HG03108 (cell line): ENCODE measurements around the gene PC.

Source experiments
- ATAC-seq: cut with Tn5 transposase; IDR thresholded peaks from one replicate; pipeline ENCODE4 v1.9.1; 2021; ENCODE audit warnings: moderate library complexity; ENCODE audit not compliant: unreplicated experiment

Gene PC

GRCh38 chr11:66956689-66957290 lies 1.4 kb downstream of the PC start:
- ATAC-seq = no peak

- no peak for ATAC-seq
These were observed 4.9 kb downstream of the PC start for GRCh38 chr11:66953081-66953833.

GRCh38 chr11:66951927-66952337 lies 6.3 kb downstream of the PC start:
- no peak for ATAC-seq

GRCh38 chr11:66951135-66951534 lies 7.0 kb downstream of the PC start:
- no peak for ATAC-seq

DNA sequence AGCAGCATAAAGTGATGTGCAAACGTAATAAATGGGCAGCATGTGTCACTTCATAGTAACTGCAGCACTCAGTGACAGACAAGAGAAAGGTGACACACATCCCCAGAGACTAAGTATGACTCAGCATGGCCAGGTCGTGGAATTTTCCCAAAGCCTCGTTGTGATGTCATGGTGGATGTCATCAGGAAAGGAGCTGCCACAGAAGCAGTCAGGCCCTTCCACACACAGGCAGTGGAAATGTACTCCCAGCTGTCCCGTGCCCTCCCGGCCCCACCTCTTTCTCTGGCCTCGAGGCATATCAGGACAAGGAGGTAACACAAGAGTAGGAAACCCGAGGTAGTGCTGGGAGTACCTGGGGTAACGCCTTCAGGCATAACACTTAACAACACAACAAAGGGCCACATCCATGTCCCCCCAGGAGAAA lies 8.1 kb downstream of the PC start:
- ATAC-seq = no peak

- ATAC-seq = no peak
These were observed 19.5 kb downstream of the PC start for GRCh38 chr11:66938582-66939135.

DNA sequence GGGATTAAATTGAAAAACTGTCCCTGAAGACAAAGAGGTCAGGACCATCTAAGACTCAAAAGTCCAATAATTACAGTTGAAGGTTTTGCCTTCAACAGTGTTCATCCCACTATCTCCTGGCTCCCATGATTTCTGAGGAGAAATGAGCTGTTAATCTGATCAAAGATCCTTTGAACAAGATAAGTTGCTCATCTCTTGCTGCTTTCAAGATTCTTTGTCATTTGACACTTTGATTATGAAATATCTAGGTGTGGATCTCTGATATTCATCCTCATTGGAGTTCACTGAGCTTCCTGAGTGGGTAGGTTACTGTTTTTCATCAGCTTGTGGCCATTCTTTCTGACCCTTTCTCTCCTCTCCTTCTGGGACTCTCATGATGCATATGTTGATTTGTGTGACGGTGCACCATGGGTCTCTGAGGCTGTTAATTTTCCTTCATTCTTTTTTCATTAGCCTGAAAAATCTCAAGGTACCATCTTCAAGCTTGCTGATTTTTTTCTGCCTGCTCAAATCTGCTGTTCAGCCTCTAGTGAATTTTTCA lies 20.9 kb downstream of the PC start:
- ATAC-seq = no peak

DNA sequence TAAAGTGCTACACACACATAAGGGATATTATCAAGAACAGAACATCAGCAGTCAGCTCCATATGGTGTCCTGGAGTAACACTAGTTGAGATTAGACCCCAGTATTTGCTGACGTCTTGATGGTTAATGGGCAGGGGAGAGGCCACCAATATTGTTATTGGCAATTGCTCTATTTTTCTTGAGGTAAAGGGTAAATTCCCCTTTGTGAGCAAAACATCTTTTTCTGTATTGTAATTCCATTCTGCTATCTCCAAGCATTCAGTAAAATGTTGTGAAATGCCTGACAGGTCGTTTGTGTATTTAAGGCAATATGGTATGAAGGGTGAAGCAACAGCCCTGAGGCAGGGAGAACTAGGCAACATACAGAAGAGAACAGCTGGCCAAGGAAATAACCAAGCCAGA lies 21.9 kb downstream of the PC start:
- no peak for ATAC-seq

DNA sequence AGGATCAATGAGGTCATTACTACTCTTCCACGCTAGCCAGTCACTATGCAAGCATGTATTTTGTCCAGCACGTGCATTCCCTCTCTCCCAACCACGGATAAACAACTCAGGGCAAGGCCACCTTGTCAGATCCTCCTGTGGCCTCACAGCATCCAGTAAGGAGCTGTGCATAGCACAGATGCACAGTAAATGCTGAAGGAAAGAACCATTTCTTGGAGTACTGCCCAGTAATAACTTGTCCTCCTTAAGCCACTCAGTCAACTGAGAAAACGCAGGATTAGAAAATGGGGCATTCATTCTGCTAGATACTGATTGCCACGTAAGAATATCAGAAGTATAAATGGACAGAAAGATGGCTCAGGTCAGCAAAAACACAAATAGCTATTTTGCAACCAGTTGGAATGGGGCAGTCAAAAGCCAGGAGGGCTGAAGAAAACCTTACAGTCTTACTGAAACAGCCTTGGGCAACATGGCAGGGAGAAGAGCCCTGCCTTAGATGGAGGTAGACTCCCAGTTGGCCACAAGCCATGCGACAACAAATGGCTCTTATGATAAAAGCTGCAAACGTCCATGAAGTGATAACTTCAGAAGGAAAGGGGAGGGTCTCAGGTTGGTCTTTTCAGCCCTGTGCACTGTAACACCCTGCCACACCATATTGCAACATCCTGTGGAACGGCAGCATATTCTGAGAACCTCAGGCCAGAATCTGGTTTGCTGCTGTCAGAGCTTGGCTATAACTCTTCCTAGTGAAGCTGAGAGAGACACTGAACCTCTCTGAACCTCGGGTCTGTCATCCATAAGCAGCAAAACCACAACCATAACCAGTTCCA lies 23.0 kb downstream of the PC start:
- ATAC-seq = no peak

GRCh38 chr11:66933531-66933930 lies 24.7 kb downstream of the PC start:
- ATAC-seq = no peak

DNA sequence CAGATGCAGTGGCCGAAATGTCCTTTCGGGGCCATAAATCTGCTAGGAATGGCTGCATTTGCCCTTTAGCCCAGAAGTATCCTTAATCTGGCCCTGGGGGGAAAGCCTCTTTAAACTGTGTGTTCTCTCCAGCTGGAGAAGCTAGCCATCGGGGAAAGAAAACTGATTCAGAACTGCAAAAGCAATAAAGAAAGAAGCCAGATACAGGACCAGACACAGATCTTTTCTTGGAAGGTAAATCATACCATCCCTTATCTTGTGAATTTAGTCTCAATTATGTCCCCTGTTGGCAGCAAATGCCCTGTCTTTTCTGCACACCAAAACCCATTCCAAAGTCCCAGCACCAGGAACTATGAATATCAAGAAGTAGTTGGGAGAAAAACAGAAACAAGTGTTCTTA lies 25.6 kb downstream of the PC start:
- ATAC-seq = no peak

- no peak for ATAC-seq
These were observed 28.4 kb downstream of the PC start for GRCh38 chr11:66929753-66930152.

GRCh38 chr11:66924272-66924671 lies 33.9 kb downstream of the PC start:
- no peak for ATAC-seq

- no peak for ATAC-seq
These were observed 35.6 kb downstream of the PC start for GRCh38 chr11:66922551-66922950.

- no peak for ATAC-seq
These were observed 37.0 kb downstream of the PC start for GRCh38 chr11:66920978-66921784.

- no peak for ATAC-seq
These were observed 38.3 kb downstream of the PC start for GRCh38 chr11:66919923-66920322.

DNA sequence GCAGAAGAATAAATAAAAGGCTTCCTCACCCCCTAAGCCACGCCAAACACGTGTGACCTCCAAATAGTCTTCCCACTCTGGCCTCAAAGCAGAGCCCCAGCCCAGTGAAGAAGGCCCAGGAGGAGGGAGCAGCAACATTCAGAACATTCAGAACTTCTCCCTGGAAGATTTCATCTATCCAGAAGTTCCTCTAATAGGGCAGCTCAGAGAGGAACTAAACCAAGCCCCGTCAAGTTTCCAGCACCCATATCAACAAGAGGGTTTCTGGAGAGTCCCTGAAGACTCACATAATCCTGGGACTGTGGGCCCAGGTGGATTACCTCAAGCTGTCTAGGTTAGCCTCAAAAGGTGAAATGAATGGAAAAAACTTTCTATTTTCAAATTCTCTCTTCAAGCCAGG lies 39.4 kb downstream of the PC start:
- ATAC-seq = no peak

DNA sequence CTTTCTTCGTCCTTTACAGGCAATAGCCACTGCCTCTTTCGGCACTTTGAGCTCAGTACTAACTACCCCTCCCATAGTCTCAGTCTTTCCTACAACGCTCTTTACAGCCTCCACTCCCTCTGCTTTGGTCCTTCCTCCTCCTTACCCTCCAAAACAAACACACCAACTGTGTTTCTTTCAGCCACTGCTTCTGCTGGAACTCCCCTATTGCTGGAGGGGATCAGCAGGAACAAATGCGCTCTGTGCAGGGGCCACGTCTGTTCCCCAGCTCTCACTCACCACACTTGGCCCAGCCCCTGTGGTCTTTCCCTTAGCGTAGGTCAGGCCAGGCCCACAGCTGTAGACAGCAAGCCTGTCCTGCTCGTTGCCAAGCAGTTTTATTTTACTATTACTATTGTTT lies 42.3 kb downstream of the PC start:
- ATAC-seq = no peak

DNA sequence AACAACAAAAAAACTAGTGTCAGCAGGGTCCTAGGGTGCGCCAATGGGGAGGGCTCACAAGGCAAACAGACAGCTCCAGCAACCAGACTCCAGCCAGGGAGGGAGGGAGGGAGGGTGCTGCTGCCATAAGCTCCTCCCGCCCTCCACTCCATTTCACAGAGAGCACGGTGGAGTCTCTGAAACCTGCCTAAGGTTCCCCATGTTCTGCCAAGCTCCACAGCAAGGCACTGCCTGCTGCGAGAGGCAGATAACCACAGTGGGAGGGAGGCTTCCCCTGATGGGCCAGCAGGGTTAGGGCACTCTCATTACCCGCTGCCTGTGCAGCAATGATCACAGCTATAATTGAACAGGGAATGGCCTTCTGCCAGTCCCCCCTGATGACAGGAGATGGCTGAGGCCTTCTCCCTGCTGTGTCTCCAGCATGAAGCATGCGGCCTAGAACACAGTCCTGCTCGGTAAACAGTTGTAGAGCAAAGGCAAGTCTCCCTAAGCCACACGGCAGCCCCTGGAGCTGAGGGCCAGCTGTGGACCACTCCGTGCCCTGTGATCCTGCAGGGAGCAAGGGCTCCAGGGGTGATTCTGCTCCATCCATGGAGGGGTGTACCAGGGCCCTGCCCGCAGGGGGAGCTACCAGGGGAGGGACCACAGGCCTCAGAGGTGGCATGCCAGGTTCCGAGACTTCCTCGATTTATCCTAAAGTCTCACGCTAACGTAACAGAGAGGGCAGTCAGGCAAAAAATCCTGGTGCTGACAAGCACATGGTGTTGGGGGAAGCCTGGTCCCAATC lies 42.9 kb downstream of the PC start:
- ATAC-seq = no peak

DNA sequence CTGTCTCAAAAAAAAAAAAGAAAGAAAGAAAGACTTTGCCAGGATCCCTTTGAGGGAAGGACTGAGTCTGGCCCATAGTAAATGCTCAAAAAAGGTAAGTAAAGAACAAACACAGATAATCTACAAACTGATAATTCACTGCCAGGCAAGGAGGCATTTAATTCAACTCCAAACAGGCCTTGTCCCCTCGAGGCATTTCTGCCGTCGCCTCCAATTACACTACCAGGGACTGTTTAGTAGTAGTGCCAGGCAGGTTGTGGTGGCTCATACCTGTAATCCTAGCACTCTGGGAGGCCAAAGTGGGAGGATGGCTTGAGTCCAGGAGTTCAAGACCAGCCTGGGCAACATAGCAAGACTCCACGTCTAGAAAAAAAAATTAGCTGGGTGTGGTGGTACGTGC lies 43.7 kb downstream of the PC start:
- no peak for ATAC-seq
